ENCODE results near the gene ENDOV. TPM values are rescaled to one million over a fixed set of nuclear protein-coding genes. Genes with fewer than 3 reads are reported as not detected.

ENDOV gene
- total RNA-seq, 1 donor from 2014 or later, result 9.7 TPM

DNA sequence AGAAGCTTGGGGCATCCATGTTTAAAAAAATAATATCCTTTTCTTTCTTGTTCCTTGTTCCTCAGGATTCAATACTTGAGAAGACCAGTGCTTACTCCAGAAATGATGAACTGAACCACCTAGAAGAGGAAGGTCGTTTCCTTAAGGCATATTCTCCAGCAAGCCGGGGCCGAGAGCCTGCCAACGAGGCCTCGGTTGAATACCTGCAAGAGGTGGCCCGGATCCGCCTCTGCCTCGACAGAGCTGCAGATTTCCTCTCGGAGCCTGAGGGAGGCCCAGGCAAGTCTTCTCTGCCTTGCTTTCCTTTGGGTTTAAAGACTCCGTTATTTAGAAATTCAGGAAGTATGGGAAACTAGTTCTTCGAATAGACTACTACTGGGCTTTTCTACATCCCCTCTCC is 42.5 kb upstream of the ENDOV start:
- Histone ChIP-seq H3K4me2 (no peak overlapping the region), H3K27me3 (no peaks in the 10 kb centered on the region), H3K9me3 (ENCODE audit: low read depth) (no peaks in the 10 kb centered on the region), H3K27ac (no peak overlapping the region), H3K4me3 (no peak overlapping the region), H3F3A (ENCODE audit: low read depth) (no peaks in the 10 kb centered on the region), H3K4me1 (no peaks in the 10 kb centered on the region), H3K36me3 (no peaks in the 10 kb centered on the region), H4K20me1 (ENCODE audit: low read depth) (no peaks in the 10 kb centered on the region), H3K79me2 (ENCODE audit: low read depth) (no peaks in the 10 kb centered on the region), H3K9ac (no peak overlapping the region), H2AFZ (replicated peaks) (no peak overlapping the region)
- no peak for DNase-seq (ENCODE audit: low spot score)
- Mint-ChIP-seq H3K36me3 (peaks cover 21% of the 10 kb centered on the region), H3K27ac (no peak overlapping the region), H3K4me1 (no peaks in the 10 kb centered on the region), H3K4me3 (no peak overlapping the region), H3K9me3 (no peaks in the 10 kb centered on the region), H3K27me3 (ENCODE audit: insufficient read depth, low read depth) (no peaks in the 10 kb centered on the region)
- TF ChIP-seq, protein P1, sequence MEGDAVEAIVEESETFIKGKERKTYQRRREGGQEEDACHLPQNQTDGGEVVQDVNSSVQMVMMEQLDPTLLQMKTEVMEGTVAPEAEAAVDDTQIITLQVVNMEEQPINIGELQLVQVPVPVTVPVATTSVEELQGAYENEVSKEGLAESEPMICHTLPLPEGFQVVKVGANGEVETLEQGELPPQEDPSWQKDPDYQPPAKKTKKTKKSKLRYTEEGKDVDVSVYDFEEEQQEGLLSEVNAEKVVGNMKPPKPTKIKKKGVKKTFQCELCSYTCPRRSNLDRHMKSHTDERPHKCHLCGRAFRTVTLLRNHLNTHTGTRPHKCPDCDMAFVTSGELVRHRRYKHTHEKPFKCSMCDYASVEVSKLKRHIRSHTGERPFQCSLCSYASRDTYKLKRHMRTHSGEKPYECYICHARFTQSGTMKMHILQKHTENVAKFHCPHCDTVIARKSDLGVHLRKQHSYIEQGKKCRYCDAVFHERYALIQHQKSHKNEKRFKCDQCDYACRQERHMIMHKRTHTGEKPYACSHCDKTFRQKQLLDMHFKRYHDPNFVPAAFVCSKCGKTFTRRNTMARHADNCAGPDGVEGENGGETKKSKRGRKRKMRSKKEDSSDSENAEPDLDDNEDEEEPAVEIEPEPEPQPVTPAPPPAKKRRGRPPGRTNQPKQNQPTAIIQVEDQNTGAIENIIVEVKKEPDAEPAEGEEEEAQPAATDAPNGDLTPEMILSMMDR (IDR thresholded peaks at IDR 0.05), result no peak
- TF ChIP-seq EZH2phosphoT487 (IDR thresholded peaks at IDR 0.05) (no peak), EZH2 (IDR thresholded peaks at IDR 0.05) (no peak)

DNA sequence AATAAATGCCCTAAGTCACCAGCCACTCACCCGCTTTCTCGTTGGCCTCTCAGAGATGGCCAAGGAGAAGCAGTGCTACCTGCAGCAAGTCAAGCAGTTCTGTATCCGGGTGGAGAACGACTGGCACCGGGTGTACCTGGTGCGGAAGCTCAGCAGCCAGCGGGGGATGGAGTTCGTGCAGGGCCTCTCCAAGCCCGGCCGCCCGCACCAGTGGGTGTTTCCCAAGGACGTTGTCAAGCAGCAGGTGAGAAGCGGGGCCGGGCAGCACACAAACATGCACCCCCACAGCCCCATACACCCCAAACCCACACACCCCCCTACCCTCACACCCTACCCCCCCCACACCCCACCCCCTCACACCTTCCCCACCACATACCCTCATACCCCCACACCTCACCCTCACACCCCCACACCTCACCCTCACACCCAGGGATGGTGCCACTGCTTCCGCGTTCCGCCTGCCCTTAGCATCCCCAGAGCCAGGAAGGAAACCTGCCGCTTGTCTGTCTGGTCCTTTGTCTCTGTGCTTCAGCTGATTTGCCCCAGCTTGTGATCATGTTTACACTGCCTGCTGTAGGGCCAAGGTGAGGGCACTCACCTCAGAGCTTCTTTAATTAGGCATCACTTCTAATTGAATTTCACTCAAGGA is 41.9 kb upstream of the ENDOV start:
- H3K4me3 ChIP-seq, result no peak overlapping the region
- peaks cover 23% of the 10 kb centered on the region for H3K36me3 Mint-ChIP-seq
- DNase-seq (ENCODE audit: low spot score), result no peak
- H3K27ac ChIP-seq, result no peak overlapping the region
- H3K27me3 Mint-ChIP-seq (ENCODE audit: insufficient read depth, low read depth), result no peaks in the 10 kb centered on the region
- H3K27ac Mint-ChIP-seq, result no peak overlapping the region
- H3K4me3 Mint-ChIP-seq, result no peak overlapping the region
- H3K4me1 Mint-ChIP-seq, result no peaks in the 10 kb centered on the region
- no peaks in the 10 kb centered on the region for H4K20me1 ChIP-seq (ENCODE audit: low read depth)
- no peaks in the 10 kb centered on the region for H3K79me2 ChIP-seq (ENCODE audit: low read depth)
- H3K4me1 ChIP-seq, result no peaks in the 10 kb centered on the region
- no peaks in the 10 kb centered on the region for H3F3A ChIP-seq (ENCODE audit: low read depth)
- H3K9me3 ChIP-seq (ENCODE audit: low read depth), result no peaks in the 10 kb centered on the region
- TF ChIP-seq EZH2phosphoT487 (IDR thresholded peaks at IDR 0.05) (no peak), EZH2 (IDR thresholded peaks at IDR 0.05) (no peak)
- TF ChIP-seq, protein P1 (IDR thresholded peaks at IDR 0.05), result no peak
- H3K9ac ChIP-seq, result no peak overlapping the region
- H2AFZ ChIP-seq (replicated peaks), result no peak overlapping the region
- no peak overlapping the region for H3K4me2 ChIP-seq
- H3K27me3 ChIP-seq, result no peaks in the 10 kb centered on the region
- no peaks in the 10 kb centered on the region for H3K9me3 Mint-ChIP-seq
- no peaks in the 10 kb centered on the region for H3K36me3 ChIP-seq

DNA sequence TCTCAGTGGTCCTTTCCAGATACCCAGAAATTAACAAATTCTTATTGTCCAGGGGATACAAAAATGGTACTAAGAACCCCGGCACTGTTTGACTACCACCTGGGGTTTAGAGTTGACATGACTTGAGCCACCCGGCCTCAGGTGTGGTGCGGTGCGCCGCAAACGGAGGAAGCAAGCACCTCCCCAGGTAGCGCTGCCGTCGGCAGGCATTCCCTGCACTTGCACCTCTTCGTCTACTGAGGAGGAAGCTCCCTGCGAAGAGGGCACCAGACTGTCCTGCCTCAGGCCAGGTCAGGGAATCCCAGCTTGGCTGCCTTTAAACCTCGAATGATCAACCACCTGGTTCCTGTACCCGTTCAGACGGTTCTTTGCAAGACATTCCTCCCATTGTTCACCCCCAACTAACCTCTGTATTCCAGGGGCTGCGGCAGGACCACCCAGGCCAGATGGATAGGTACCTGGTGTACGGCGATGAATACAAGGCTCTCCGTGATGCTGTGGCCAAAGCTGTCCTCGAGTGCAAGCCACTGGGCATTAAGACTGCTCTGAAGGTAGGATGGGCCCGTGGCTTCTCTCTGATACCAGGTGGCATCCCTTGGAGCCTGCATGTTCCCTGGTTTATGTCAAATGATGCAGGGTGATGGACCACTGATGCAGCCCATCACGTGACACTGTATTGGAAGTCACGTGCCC is 40.8 kb upstream of the ENDOV start:
- TF ChIP-seq, protein P1 (IDR thresholded peaks at IDR 0.05), result no peak
- TF ChIP-seq EZH2phosphoT487 (IDR thresholded peaks at IDR 0.05), result no peak
- no peak for TF ChIP-seq EZH2 (IDR thresholded peaks at IDR 0.05)
- Histone ChIP-seq H3K9me3 (ENCODE audit: low read depth) (no peaks in the 10 kb centered on the region), H3K4me3 (no peak overlapping the region), H3K27me3 (no peaks in the 10 kb centered on the region), H3K9ac (no peak overlapping the region), H3K4me2 (no peak overlapping the region), H3K79me2 (ENCODE audit: low read depth) (no peaks in the 10 kb centered on the region), H3K36me3 (no peaks in the 10 kb centered on the region), H4K20me1 (ENCODE audit: low read depth) (no peaks in the 10 kb centered on the region), H3K27ac (no peak overlapping the region), H2AFZ (replicated peaks) (no peak overlapping the region), H3K4me1 (no peaks in the 10 kb centered on the region), H3F3A (ENCODE audit: low read depth) (no peaks in the 10 kb centered on the region)
- no peaks in the 10 kb centered on the region for H3K4me1 Mint-ChIP-seq
- no peak for DNase-seq (ENCODE audit: low spot score)
- peaks cover 23% of the 10 kb centered on the region for H3K36me3 Mint-ChIP-seq
- no peak overlapping the region for H3K27ac Mint-ChIP-seq
- no peak overlapping the region for H3K4me3 Mint-ChIP-seq
- H3K27me3 Mint-ChIP-seq (ENCODE audit: insufficient read depth, low read depth), result no peaks in the 10 kb centered on the region
- H3K9me3 Mint-ChIP-seq, result no peaks in the 10 kb centered on the region
